HG02938 (cell line): ENCODE results near the gene MTRF1L.
"Not testable (repeated sequence)": the region's sequence is repeated elsewhere in the genome, so short reads cannot be mapped to it uniquely, and the experiment has no call there.

Experiments used
- ATAC-seq: cut with Tn5 transposase; IDR thresholded peaks from one replicate; pipeline ENCODE4 v1.9.1; 2021; ENCODE audit warnings: mild to moderate bottlenecking, moderate library complexity; ENCODE audit not compliant: unreplicated experiment

MTRF1L gene

GRCh38 chr6:152975204-152975915 is 27.1 kb downstream of the MTRF1L start:
- no peak for ATAC-seq

- ATAC-seq: no peak
Measured at GRCh38 chr6:152973916-152974315, 28.6 kb downstream of the MTRF1L start.

- no peak for ATAC-seq
Measured at GRCh38 chr6:152969688-152970418, 32.7 kb downstream of the MTRF1L start.

- not testable (repeated sequence) for ATAC-seq
Measured at GRCh38 chr6:152966168-152966894, 36.2 kb downstream of the MTRF1L start.

- no peak for ATAC-seq
Measured at GRCh38 chr6:152959333-152959732, 43.2 kb downstream of the MTRF1L start.

GRCh38 chr6:152957796-152958195 is 44.7 kb downstream of the MTRF1L start:
- no peak for ATAC-seq

GRCh38 chr6:152954443-152954842 is 48.1 kb downstream of the MTRF1L start:
- ATAC-seq: no peak

- no peak for ATAC-seq
Measured at GRCh38 chr6:152952866-152953509, 49.5 kb downstream of the MTRF1L start.

- ATAC-seq: no peak
Measured at GRCh38 chr6:152952045-152952444, 50.5 kb downstream of the MTRF1L start.

- ATAC-seq: no peak
Measured at GRCh38 chr6:152950240-152950639, 52.3 kb downstream of the MTRF1L start.

- ATAC-seq: peak; percentile 86
Measured at GRCh38 chr6:152948150-152948768, 54.2 kb downstream of the MTRF1L start.

- no peak for ATAC-seq
Measured at GRCh38 chr6:152946995-152947394, 55.5 kb downstream of the MTRF1L start.

GRCh38 chr6:152946484-152946883 is 56.0 kb downstream of the MTRF1L start:
- ATAC-seq: no peak

- no peak for ATAC-seq
Measured at GRCh38 chr6:152943260-152943897, 59.1 kb downstream of the MTRF1L start.

GRCh38 chr6:152942319-152942869 is 60.1 kb downstream of the MTRF1L start:
- no peak for ATAC-seq

GRCh38 chr6:152941746-152942145 is 60.8 kb downstream of the MTRF1L start:
- ATAC-seq: no peak
